HepG2 (cell line): Measurements from ENCODE around the gene C20orf96. TPM values are rescaled to one million over a fixed set of nuclear protein-coding genes. Genes with fewer than 3 reads are reported as not detected.

ENCODE experiments used
- ATAC-seq: fragments of 200-7000 bp; cut with Tn5 transposase; 3 replicates; pipeline ENCODE4 v1.9.1; 2020; ENCODE audit warnings: mild to moderate bottlenecking, moderate library complexity
- BruUV-seq: library from RNA; stranded (reverse); fragments of 400-500 nt; replicated peaks from 2 replicates; lab custom pipeline; 2021; lab: Mats Ljungman, UMichigan
- CTCF ChIA-PET: fragments of 300-600 bp; formaldehyde crosslinking; extraction: SDS; loops from one replicate; lab custom pipeline; 2021; ENCODE audit warnings: low total read pairs, inconsistent platforms, low intra/inter-chr PET ratio; lab: Yijun Ruan, JAX
- POLR2A ChIA-PET: fragments of 350-600 bp; sonication (Branson Sonifier 250); formaldehyde crosslinking; loops from one replicate; lab custom pipeline; 2020; ENCODE audit warnings: antibody characterized with exemption, inconsistent platforms; lab: Yijun Ruan, JAX
- DNase-seq: peaks from one replicate; pipeline ENCODE4 v3.0.0-alpha.2; 2015; ENCODE audit warnings: low spot score
- FAIRE-seq: peaks from 3 replicates; lab custom pipeline; 2011; peaks lifted over from hg19 to GRCh38; lab: Jason Lieb, UNC
- H2AFZ ChIP-seq: one replicate; pipeline ENCODE4 v1.6.1; 2011; ENCODE audit warnings: low read length, inconsistent platforms
- H3K27ac ChIP-seq: fragments of 300-600 bp; 3 replicates; pipeline ENCODE4 v1.8.0; 2011; ENCODE audit warnings: mixed run types, mild to moderate bottlenecking, mixed read lengths, low read length, inconsistent platforms; ENCODE audit not compliant: insufficient read depth; ENCODE audit errors: extremely low read length
- H3K27me3 ChIP-seq, 2 experiments: fragments of 200-600 bp in 1 of 2; 2 replicates in 1 of 2; 3 replicates in 1 of 2; pipeline versions ENCODE4 v1.6.0 to v1.8.0; 2011; ENCODE audit warnings: low read length in 2 of 2, mild to moderate bottlenecking in 2 of 2, moderate library complexity in 2 of 2, inconsistent platforms in 1 of 2; ENCODE audit not compliant: insufficient read depth in 2 of 2, control insufficient read depth in 1 of 2
- H3K36me3 ChIP-seq, 2 experiments: fragments of 200-600 bp in 1 of 2; replicated peaks in 1 of 2; 2 replicates in 1 of 2; 3 replicates in 1 of 2; pipeline versions ENCODE4 v1.5.1 to v1.8.0; 2011; ENCODE audit warnings: low read length in 2 of 2, inconsistent platforms in 1 of 2; ENCODE audit not compliant: insufficient read depth in 2 of 2, control insufficient read depth in 1 of 2
- H3K4me1 ChIP-seq: 2 replicates; pipeline ENCODE4 v1.5.1; 2012; ENCODE audit warnings: low read length, inconsistent platforms; ENCODE audit not compliant: insufficient read depth
- H3K4me2 ChIP-seq: 2 replicates; pipeline ENCODE4 v1.6.0; 2011; ENCODE audit warnings: low read depth, low read length, inconsistent platforms
- H3K4me3 ChIP-seq, 3 experiments: fragments of 200-600 bp in 1 of 3; sonication (generic), shearing (Covaris generic) in 1 of 3; replicated peaks in 1 of 3; 2 replicates each; pipeline ENCODE4 v1.5.1; 2011 to 2016; ENCODE audit warnings: low read length in 3 of 3, inconsistent platforms in 2 of 3, low read depth in 2 of 3, mild to moderate bottlenecking in 2 of 3, control low read depth in 1 of 3, mixed read lengths in 1 of 3; ENCODE audit not compliant: insufficient read depth in 1 of 3
- H3K79me2 ChIP-seq: one replicate; pipeline ENCODE4 v1.6.1; 2011; ENCODE audit warnings: low read length, inconsistent platforms; ENCODE audit not compliant: insufficient read depth
- H3K9ac ChIP-seq: 2 replicates; pipeline ENCODE4 v1.6.0; 2011; ENCODE audit warnings: mild to moderate bottlenecking, low read depth, low read length, inconsistent platforms; ENCODE audit not compliant: insufficient read depth
- H3K9me3 ChIP-seq: 2 replicates; pipeline ENCODE4 v1.5.1; 2012; ENCODE audit warnings: mild to moderate bottlenecking, low read length
- H4K20me1 ChIP-seq: 2 replicates; pipeline ENCODE4 v1.6.0; 2011; ENCODE audit warnings: inconsistent platforms, mild to moderate bottlenecking, low read length, moderate library complexity; ENCODE audit not compliant: insufficient read depth
- CCAR2 ChIP-seq: fragments of 200-400 bp; formaldehyde crosslinking; optimal IDR thresholded peaks from 2 replicates; pipeline ENCODE3; 2018; ENCODE audit warnings: low read depth, mild to moderate bottlenecking, low read length, moderate library complexity
- ERF ChIP-seq: IDR thresholded peaks from 2 replicates; pipeline ENCODE4 v1.6.1; 2018; ENCODE audit warnings: missing biosample characterization, missing genetic modification reagents
- HNRNPL ChIP-seq: fragments of 200-400 bp; formaldehyde crosslinking; IDR thresholded peaks from 2 replicates; pipeline ENCODE4 v1.6.1; 2017; ENCODE audit warnings: mild to moderate bottlenecking, low read depth, low read length
- KDM1A ChIP-seq: IDR thresholded peaks from 2 replicates; pipeline ENCODE4 v1.6.1; 2016; ENCODE audit warnings: missing compliant biosample characterization
- KDM4B ChIP-seq: sonication (generic); formaldehyde crosslinking; IDR thresholded peaks from 2 replicates; pipeline ENCODE4 v1.4.0; 2020; ENCODE audit warnings: missing genetic modification reagents
- POLR2G ChIP-seq: fragments of 200-400 bp; formaldehyde crosslinking; IDR thresholded peaks from 2 replicates; pipeline ENCODE4 v1.6.1; 2018; ENCODE audit warnings: mild to moderate bottlenecking, low read depth, low read length, moderate library complexity
- PPARG ChIP-seq: conservative IDR thresholded peaks from 2 replicates; pipeline ENCODE4 v1.6.1; 2016; ENCODE audit warnings: missing biosample characterization, missing genetic modification reagents
- RBFOX2 ChIP-seq: fragments of 200-400 bp; formaldehyde crosslinking; IDR thresholded peaks from 2 replicates; pipeline ENCODE4 v1.6.1; 2017; ENCODE audit warnings: low read depth, mild to moderate bottlenecking, low read length
- RNF2 ChIP-seq: fragments of 450-650 bp; conservative IDR thresholded peaks from 2 replicates; pipeline ENCODE4 v1.6.1; 2016; ENCODE audit warnings: low read depth
- SMAD1 ChIP-seq: sonication (generic); formaldehyde crosslinking; IDR thresholded peaks from 2 replicates; pipeline ENCODE4 v1.4.0; 2020; ENCODE audit warnings: missing genetic modification reagents, low read depth, mild to moderate bottlenecking, borderline replicate concordance
- SNAI1 ChIP-seq: sonication (generic); formaldehyde crosslinking; IDR thresholded peaks from 2 replicates; pipeline ENCODE4 v1.5.0; 2020; ENCODE audit warnings: mild to moderate bottlenecking, missing genetic modification reagents, borderline replicate concordance
- SOX13 ChIP-seq, 3 experiments: fragments of 450-650 bp in 1 of 3; sonication (generic) in 1 of 3; formaldehyde crosslinking in 1 of 3; IDR thresholded peaks in 2 of 3; conservative IDR thresholded peaks in 1 of 3; 2 replicates each; pipeline versions ENCODE4 v1.5.0 to v1.6.1; 2016 to 2020; ENCODE audit warnings: antibody characterized with exemption in 1 of 3, mild to moderate bottlenecking in 1 of 3, missing compliant biosample characterization in 1 of 3, missing genetic modification reagents in 1 of 3, moderate library complexity in 1 of 3
- SRF ChIP-seq: IDR thresholded peaks from 2 replicates; pipeline ENCODE4 v1.6.1; 2011; ENCODE audit warnings: mild to moderate bottlenecking, low read depth, low read length, moderate library complexity
- STAT5B ChIP-seq: sonication (generic); formaldehyde crosslinking; IDR thresholded peaks from 2 replicates; pipeline ENCODE4 v1.4.0; 2020; ENCODE audit warnings: missing genetic modification reagents
- ZBTB4 ChIP-seq: sonication (generic); formaldehyde crosslinking; IDR thresholded peaks from 2 replicates; pipeline ENCODE4 v1.4.0; 2020; ENCODE audit warnings: missing genetic modification reagents, mild to moderate bottlenecking, borderline replicate concordance
- ZKSCAN8 ChIP-seq: IDR thresholded peaks from 2 replicates; pipeline ENCODE4 v1.6.1; 2016; ENCODE audit warnings: borderline replicate concordance, missing genetic modification reagents, missing compliant biosample characterization
- ZNF281 ChIP-seq: sonication (generic); formaldehyde crosslinking; IDR thresholded peaks from 2 replicates; pipeline ENCODE4 v1.4.0; 2020; ENCODE audit warnings: missing genetic modification reagents, borderline replicate concordance
- ZNF562 ChIP-seq: sonication (generic); formaldehyde crosslinking; IDR thresholded peaks from 2 replicates; pipeline ENCODE4 v1.8.0; 2022; ENCODE audit warnings: missing genetic modification reagents, borderline replicate concordance
- ZNF766 ChIP-seq: sonication (generic); formaldehyde crosslinking; IDR thresholded peaks from 2 replicates; pipeline ENCODE4 v1.5.0; 2020; ENCODE audit warnings: missing genetic modification reagents, borderline replicate concordance
- WGBS: methylation state at CpG from one replicate; pipeline ENCODE4 v1.1.6; 2017; ENCODE audit warnings: low lambda C conversion rate; 5-methylcytosine and 5-hydroxymethylcytosine counted together
- in situ Hi-C: cut with HindIII; loops from 2 replicates; pipeline ENCODE4 v1.10.0; 2017; ENCODE audit warnings: low pct_unique_long_range_greater_than_20kb; ENCODE audit not compliant: extremely low pct_ligation_motif_present
- intact Hi-C: fragments of 100-400 bp; cut with micrococcal nuclease; formaldehyde crosslinking; loops from one replicate; pipeline ENCODE4 v1.10.0; 2022; ENCODE audit not compliant: unreplicated experiment
- polyA plus RNA-seq, 8 experiments: library from polyadenylated mRNA; depleted of rRNA in 3 of 8; stranded (reverse) in 7 of 8; unstranded in 1 of 8; fragments of >200 nt; fragmentation: Illumina TruSeq in 4 of 8; extraction: Trizol in 4 of 8; gene quantifications; 2 replicates each; pipeline versions ENCODE4 v1.2.1 to v1.2.3, GENCODE V29; 2011 to 2016; ENCODE audit warnings: low read depth in 4 of 8, missing spikeins in 1 of 8, mixed read lengths in 1 of 8; ENCODE audit not compliant: insufficient read depth in 1 of 8
- total RNA-seq, 5 experiments: library from RNA; depleted of rRNA; stranded (reverse); fragments of >200 nt; fragmentation: Illumina TruSeq; extraction: Trizol; gene quantifications; 2 replicates each; pipeline ENCODE4 v1.2.3, GENCODE V29; 2016; ENCODE audit warnings: low read depth in 1 of 5

Gene C20orf96
- total and polyA plus RNA-seq, 2 of the 13 experiments (the other 11 are each of a cell fraction or from before 2014, with no cell fraction given), result 3.8 to 20.6 TPM

DNA sequence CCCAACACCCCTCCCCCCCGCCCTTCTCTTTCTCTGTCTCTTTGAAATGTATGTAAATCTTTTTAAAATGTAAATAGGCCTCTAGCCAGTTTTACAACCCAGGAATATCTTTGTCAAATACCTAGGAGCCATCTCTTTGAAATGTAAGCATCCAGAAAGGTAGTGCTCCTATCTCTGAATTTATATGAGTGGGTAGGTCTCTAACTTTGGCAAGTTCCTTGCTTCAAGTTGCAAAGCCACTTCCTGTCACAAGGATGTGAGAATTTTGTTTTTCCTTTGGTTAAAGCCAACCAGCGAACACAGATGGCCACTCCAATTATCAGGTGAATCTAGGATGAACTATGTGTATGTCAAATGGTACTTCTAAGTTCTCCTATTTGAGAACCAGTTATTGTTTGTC, 39.2 kb downstream of the C20orf96 start (continued):
- TF ChIP-seq ZBTB4 (CRISPR knock-in tag) (no peak), SRF (no peak), STAT5B (CRISPR knock-in tag) (no peak), SMAD1 (CRISPR knock-in tag) (no peak), SOX13 (IDR thresholded peaks at IDR 0.05) (no peak), SOX13 (CRISPR knock-in tag; conservative IDR thresholded peaks at IDR 0.05 in 1 of 2, IDR thresholded peaks at IDR 0.05 in 1 of 2) (no peak), SNAI1 (CRISPR knock-in tag) (no peak), PPARG (no peak), ZNF562 (CRISPR knock-in tag) (no peak)

- Histone ChIP-seq H4K20me1 (no peaks in the 10 kb centered on the region), H3K9ac (no peak overlapping the region), H3K79me2 (no peaks in the 10 kb centered on the region), H3K9me3 (no peaks in the 10 kb centered on the region), H3K4me3 (no peak overlapping the region), H2AFZ (no peak overlapping the region), H3K27me3 (peaks cover 0 to 21% of the 10 kb centered on the region in 2 experiments; a peak in 3 of 5 replicates), H3K4me2 (no peak overlapping the region), H3K27ac (no peak overlapping the region), H3K36me3 (no peaks in the 10 kb centered on the region), H3K4me1 (no peaks in the 10 kb centered on the region)
- intact Hi-C loops, result no loop called here
- CTCF ChIA-PET, result no interaction called here
- in situ Hi-C loops, result no loop called here
- BruUV-seq, result no TSS peak
- FAIRE-seq (no peak), DNase-seq (no peak), ATAC-seq (no peak)
- POLR2A ChIA-PET, result no interaction called here
- 9% methylated on average over 2 of the region's 2 CpGs for WGBS
- no peak for TF ChIP-seq ZKSCAN8
- TF ChIP-seq CCAR2, result no peak
- TF ChIP-seq HNRNPL, result no peak
- no peak for TF ChIP-seq RNF2
- no peak for TF ChIP-seq ZNF766 (CRISPR knock-in tag)
- no peak for TF ChIP-seq RBFOX2
- TF ChIP-seq KDM1A (CRISPR knock-in tag), result no peak
- TF ChIP-seq POLR2G, result no peak
- TF ChIP-seq ZNF281, result no peak
- no peak for TF ChIP-seq KDM4B (CRISPR knock-in tag)
- no peak for TF ChIP-seq ERF (CRISPR knock-in tag)
Observed at GRCh38 chr20:242905-243304, 47.6 kb downstream of the C20orf96 start.
